GM19238 (cell line): ENCODE data around the gene MED8.
"Not testable (repeated sequence)": the region's sequence is repeated elsewhere in the genome, so short reads cannot be mapped to it uniquely, and the experiment has no call there.

ENCODE experiments used
- DNase-seq: peaks from one replicate; pipeline ENCODE4 v3.0.0; 2011; ENCODE audit warnings: low spot score; ENCODE audit not compliant: insufficient read length

MED8 gene

DNA sequence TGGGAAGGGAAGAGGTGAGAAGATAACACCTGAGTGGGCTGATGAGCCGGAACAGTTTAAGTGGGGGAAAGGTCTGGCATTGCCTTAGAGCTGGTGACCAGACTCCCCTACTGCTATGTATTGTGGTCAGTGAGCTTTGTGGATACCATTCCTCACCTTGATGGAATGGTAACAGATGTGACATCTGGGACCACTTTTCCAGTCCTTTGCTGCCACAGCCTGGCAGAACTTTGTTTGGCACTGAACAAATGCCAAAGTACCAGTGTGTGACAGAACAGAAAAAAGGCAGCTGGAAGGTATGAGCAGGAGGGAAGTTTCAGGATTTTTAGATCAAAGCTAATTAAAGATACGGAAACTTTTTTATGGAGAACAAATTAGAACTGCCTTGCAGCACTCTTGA is 6.2 kb downstream of the MED8 start:
- DNase-seq: no peak

DNA sequence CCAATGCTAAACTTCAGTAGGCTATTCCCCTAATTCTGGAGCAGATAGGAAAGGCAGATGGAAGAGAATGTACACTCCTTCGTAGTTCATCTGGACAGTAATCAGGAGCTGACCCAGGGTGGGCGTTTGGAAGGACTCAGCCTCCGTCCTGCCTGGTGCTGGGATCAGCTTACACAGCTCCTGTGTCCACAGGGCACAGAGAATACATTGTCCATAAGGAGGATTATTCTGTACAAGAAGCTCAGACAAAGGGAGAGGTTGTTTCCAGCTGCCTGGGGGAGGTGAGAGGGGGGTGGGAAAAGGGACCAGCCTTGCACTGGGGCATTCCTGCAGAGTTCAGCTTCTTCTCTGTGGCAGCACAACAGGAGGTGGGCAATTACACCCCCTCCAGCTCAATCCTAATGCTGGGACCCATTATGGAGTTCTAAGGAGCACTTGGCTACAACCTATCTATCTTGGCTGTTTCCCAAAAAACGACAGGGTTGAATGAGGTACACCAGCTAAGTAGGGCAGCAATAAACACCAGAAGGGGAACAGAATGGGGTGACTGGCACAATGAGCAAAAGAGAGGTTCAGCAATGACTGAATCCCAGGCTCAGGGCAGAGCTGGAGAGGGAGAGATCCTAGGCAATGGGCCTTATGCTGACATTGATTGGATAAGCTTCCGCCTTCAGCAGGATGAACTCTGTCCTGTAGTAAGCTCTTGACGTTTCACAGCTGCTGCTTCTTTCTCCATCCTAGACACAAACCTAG is 7.4 kb downstream of the MED8 start:
- no peak for DNase-seq

DNA sequence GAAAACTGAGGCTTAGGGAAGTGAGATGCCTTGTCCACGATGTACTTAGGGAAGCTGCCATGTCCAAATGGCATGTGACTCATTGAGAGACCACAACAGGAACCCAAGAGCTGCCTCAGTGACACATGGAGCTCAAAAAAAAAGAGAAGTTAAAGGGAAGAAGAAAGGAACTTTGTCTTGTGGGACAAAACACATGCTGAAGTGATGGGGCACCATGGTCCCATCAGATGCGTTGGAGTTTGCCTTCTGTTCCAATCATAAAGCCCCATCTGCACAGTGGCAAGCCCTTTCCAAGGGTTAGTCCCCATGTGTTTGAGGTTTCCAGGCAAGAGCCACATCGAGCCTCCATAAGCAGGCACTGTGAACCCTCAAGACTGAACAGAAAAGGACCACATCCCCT is 8.0 kb downstream of the MED8 start:
- no peak for DNase-seq

DNA sequence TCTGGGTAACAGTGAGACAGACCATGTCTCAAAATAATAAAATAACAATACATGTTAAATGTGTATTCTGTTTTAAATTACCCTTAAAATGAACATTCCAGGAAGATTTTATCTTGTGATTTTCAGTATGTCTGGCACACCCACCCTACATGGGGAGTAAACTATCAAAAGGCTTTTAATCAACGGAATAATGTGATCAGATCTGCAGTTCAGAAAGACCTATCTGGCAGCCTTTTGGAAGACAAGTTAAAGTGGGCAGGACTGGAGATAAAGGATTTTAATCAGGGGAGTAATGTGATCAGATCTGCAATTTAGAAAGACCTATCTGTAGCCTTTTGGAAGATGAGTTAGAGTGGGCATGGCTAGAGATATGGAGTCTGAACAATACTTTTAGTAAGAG is 10.1 kb downstream of the MED8 start:
- DNase-seq: no peak

DNA sequence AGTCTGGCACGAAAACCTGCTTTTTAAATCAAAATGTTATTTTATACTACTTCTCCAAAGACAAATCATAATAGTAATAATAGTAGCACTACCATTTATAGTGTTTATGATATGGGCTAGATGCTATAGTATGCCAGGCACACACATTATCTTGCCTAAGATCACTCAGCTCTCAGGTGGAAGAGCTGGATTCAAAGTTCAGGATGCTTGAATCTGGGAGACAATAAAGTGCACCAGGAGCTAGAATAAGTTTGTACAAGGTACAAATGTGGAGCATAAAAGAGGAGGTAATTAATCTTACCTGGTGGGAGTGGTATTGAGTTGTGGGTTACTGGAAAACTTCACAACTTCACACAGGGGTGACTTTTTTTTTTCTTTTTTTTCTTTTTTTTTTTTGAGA is 11.8 kb downstream of the MED8 start:
- DNase-seq: no peak

DNA sequence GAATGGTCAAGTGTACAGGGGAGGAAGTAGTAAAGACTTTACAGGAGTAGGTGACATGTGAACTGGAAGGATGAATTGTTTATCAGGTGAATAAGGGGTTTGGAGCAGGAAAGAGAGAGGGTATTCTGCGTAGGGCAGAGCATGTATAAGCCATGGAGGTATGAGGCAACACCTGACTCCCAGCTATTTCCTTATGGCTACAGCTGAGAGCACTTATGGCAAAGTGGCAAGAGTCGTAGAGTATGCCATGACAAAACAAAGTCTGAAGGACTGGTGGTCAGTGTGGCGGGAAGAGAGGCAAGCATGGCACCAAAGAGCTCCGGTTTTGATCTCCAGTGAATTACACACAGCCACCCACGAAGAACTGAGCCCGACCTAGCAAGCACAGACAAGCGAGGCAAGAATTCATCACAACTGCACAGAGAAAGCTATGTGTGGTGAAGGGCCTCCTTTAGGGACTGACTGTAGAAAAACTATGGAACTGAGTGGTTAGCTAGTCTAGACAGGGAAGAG is 12.8 kb downstream of the MED8 start:
- DNase-seq: no peak

DNA sequence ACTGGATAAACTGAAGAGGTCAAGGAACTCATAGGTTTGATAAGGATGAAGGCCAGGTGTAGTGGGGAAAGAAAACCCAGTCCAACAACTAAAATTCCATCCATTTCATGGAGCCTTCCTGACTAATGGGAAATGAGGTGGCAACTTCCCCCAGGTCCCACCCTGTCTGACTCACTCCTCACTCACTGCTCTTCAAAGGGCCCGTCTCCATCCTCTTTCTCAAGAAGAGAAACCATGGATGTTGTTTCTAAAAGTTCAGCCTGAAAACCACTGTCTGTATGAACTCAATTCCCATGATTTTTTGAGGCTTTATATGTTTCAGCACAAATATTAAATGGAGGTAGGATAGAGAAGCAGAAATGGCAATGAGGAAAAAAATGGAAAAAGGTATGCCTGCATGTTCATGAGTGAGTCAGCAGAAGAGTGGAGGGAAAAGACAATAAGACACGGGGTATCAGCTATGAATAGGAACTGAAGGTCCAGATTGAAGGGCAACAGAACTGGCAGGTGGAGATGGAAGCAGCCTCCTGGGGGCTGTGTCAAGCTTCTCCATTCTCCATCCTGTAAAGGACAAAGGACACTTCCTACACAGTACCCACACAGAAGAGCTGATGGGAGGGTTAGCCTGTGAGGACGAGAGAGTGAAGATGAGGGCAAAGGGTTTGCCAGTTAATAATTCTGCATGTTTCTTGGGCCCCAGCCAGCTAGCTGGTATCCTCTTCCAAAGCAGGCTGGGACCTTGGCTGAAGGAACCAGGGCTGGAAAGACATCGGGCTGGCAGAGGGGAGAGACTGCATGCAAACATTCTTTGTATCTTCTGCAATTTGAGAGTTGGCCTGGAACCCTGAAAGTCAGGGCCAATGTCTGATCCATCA is 16.3 kb downstream of the MED8 start:
- DNase-seq: no peak

DNA sequence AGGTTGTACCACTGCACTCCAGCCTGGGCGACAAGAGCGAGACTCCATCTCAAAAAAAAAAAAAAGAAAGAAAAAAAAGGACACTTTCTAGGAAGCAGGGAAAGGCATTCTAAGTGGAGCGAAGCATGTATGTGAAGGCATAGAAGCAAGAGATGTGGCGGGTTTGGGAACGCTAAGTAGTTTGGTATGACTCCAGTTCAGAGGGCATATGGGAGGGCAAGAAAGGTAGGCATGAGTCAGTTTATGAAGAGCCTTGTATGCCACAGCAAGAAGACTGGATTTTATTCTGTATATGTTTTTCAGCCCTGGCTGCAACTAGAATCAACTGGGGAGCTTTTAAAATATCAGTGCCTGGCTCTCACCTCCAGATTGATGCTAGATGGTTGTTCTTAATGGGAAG is 17.4 kb downstream of the MED8 start:
- DNase-seq: no peak

DNA sequence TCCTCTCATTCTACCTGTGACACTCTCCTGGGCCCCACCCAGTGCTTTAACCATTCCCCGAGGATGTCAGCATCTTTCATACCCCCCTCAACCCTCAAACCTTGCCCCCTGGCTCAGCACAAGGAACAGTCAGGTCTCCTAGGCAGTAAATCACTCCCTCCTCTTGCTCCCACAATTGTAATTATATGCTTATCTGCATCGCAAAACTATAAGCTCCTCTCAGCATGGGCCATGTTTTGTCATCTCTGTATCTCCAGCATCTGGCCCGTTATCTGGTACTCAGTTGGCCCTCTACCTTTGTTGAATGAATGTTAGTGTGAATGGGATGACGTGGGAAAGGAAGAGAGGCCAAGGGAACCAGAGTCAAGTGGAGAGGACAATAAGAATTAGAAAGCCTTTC is 19.0 kb downstream of the MED8 start:
- no peak for DNase-seq

DNA sequence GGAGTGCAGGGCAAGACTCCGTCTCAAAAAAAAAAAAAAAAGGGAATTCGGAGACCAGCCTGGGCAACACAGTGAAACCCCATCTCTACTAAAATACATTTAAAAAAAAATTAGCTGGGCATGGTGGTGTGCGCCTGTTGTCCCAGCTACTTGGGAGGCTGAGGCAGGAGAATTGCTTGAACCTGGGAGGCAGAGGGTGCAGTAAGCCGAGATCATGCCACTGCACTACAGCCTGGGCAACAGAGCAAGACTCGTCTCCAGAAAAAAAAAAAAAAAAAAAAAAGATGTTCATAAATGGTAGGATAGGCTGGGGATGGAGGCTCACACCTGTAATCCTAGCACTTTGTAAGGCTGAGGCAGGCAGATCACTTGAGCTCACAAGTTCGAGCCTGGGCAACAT is 19.8 kb downstream of the MED8 start:
- not testable (repeated sequence) for DNase-seq

DNA sequence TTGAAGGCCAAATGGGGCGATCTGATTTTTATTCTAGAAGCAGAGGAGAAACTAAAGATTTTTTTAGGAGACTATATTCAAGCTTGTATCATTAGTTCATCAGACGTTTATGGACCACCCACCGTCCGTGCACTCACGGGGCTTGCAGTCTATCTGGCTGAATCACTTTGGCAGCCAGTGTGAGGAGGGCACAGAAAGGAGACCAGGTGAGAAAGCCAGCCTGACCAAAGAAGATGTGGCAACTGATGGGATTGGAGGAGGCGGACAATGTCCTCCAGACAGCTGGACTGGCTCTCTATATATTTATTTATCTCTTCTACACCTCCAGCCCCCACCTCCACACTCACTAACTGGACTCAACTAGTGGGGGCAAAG is 21.0 kb downstream of the MED8 start:
- DNase-seq: no peak

DNA sequence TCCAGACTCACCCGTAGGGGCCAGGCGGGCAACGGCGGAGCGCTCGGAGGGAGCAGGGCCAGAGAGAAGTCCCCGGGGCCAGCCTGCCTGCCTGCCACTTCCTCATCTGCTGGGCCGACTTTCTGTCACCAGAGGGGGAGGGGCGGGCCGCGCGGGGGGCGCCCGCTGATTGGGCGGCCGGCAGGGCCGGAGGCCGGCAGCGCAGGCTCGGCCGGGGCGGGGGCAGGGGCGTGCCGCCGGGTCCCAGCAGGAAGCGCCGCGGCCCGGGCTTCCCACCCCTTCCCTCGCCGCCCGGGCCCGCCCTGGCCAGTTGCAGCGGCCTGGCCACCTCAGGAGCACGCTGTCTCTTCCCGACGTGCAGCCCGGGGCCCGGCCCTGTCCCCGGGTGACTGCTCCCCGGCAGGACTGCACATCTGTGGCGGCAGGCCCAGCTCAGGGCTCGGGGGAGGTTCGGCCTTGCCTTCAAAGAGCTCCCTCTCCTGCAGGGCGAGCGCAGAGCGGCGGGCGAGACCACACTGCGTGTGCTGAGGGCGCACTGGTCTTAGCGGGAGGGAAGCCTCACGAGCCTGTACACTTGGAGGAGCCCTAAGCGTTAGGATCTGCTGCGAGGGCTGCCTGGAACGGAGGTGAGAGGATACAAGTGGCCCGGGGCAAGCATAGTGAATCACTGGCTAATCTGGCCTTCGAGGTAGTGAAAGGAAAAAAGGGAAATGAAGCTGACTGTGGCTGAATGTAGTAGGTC is 21.5 kb downstream of the MED8 start, which contains the start of gene ELOVL1:
TSS of gene ELOVL1 (minus strand) at position 108 of the 742 bp plus-strand sequence. CDS start 2,402 bp downstream, outside the sequence.
- peak; percentile 97 for DNase-seq

DNA sequence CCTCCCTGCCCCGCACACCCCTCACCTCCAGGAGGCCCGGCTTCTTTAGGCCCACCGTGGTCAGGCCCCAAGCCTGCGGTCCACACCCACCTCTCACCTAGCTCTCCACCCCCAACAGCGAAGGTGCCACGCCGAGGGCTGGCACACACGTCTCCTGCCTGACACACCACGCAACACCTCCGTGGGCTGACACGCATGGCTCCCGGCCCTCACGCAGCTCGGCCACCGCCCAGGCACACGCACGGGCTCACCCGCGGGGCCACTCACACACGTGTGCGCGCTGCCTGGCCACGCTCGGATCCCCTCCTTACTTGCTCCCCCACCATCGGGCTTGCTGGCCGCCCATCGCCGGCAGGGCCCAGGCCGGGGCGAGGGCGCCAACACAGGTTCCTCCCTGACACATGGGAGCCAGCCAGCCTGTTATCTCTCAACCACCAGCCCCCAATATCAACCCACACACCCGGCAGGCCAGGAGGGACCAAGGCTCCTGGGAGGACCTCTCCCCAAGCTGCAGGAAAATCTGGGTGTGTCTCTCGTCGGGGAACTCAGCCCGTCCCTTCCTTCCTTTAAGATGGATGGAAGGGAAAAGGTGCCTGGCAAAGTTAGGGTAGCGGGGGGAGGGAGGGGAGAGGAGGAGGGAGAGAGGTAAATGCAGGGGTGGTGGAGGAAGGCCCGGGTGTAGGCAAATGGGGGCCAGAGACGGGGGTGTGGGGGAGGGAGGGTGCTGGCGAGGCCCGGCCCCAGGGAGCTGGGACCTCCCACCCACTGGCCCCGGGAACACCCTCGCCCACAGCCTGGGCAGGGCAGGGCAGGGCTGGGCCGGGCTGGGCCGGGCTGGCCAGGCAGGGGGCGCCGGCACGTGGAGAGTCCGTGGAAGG is 22.3 kb downstream of the MED8 start:
- DNase-seq: peak; percentile 76

DNA sequence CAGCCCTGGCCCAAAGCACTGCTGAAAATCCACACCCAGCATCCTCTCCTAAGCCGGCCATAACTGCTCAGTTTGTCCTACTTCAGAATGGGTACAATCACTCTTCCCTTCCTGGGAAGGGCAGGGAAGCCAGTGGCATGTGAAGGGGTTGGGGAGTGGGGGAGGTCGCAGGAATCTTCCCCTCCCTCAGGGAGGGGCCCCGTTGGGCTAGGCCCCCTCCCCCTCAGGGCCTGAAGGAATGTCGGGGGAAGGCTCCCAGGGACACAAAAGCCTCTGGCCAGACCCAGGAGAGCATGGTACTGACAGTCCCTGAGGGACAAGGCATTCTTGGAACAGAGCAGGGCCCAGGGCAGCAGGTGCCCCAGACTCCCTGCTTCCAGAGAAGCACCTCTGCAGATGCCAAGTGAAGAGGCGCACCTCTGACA is 23.0 kb downstream of the MED8 start:
- no peak for DNase-seq

DNA sequence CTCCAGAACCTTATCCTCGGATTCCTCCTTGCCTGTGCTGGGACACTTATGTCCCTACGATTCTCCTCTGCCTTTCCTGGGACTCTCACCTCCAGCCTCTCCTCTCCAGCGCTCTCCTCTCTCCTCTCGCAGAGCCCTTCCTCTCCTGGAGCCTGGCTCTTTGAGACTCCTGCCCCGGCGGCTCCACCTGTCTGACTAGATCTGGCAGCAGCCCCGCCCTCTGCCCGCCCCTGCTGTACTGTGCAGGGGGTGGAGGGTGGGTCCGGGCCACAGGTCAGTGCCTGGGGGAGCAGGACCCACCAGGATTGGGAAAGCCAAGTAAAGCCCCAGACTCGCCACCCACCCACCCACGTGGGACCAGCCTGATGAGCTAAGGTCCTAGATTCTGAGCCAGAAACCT is 23.4 kb downstream of the MED8 start:
- DNase-seq: no peak

DNA sequence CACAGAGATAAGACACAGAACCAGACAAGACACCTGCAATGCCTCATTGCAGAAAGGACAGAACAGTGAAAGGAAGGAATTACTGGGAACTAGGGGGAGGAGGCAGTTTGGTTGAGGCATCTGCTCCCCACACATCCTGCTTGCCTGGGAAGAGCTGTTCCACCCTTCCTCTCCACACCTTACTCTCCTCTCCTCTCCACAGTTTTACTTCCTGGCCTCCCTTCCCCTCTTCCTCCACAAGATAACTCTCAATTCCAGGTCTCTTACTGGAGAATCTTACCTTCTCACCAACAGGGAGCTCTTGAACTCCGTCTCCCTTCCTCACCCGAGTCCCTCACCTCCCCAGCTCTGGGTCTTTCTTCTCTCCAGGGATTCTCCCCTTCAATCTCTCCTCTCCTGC is 23.9 kb downstream of the MED8 start:
- no peak for DNase-seq

DNA sequence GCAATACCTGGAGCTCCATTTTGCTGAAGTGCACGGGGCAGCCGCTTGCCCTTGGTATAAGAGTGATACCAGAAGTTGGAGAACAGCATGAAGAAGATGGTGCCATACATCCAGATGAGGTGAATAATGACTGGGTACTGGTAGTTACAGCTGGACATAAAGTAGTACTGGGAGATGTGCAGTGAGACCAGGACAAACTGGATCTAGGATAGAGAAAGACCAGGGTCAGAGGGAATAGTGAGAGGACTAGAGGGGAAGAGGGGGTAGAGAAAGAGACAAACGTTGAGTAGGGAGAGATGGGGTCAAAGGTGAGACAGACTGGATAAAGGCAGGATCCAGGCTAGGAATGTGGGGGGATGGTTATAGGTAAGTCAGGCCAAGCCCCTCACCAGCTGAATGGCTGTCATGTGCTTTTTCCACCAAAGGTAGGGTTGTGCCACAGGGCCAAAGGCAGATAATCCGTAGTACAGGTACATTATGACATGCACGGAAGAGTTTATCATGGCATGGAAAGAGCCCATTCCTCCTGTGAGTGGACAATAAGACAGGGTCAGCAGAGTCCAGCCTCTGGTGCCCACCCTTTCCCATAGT is 25.6 kb downstream of the MED8 start:
- DNase-seq: no peak

DNA sequence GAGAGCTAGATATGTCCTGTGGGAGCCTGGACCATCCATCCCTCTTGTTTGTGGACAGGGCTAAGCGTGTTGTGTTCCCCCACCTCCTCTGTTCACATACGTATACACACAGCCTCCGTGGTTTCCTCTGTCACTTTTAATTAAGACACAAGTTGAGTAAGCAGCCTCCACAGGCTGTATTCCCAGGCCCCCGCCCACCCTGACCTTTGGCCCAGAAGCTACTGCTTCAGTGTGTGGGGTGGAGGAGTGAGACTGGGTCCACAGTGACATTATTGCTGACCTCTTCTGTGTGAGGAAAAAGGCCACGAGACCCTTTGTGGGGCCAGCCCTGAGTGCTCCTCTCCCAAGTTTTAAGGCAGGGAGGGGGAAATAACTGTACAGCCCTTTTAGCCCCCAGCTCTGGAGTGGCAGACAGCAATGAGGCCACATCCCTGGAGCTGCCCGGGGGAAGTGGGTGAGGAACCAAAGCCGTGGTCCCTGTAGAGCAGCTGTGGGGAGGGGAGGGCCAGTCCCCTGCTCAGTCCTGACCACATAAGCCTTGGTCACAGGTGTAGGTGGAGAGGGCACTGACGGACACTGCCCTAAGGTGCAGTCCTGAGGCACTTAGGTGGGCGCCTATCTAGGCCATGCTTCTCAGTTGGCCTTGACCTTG is 26.2 kb downstream of the MED8 start:
- no peak for DNase-seq

DNA sequence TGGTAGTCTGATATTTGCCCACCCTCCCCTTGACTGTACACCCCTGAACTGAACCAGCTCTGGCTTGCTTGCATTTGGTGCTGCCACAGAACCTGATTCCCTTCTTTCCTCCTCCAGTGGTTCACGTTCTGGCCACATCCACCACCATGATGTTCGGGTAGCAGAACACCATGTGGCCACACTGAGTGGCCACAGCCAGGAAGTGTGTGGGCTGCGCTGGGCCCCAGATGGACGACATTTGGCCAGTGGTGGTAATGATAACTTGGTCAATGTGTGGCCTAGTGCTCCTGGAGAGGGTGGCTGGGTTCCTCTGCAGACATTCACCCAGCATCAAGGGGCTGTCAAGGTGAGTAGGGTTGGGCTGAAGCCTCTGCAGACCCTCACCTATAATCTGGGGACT is 29.0 kb downstream of the MED8 start:
- no peak for DNase-seq

DNA sequence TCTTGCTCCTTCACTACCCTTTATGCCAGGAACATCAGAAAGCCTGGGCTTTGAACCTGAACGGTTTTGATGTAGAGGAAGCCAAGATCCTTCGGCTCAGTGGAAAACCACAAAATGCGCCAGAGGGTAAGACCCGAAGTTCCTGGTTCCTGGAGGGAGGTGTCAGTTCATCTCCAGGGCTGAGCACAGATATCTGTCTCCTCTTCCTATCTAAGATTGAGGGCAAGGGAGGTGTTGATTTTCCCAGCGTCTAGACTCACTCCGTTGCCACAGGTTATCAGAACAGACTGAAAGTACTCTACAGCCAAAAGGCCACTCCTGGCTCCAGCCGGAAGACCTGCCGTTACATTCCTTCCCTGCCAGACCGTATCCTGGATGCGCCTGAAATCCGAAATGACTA is 29.9 kb downstream of the MED8 start:
- DNase-seq: no peak
